ENCODE results near the gene ZFHX2.

ZFHX2 gene

GRCh38 chr14:23540141-23540469 lies 11.5 kb downstream of the ZFHX2 start:
- TF ChIP-seq YY1 (IDR thresholded peaks at IDR 0.05; ENCODE audit: low read depth) (no peak), EGR1 (IDR thresholded peaks at IDR 0.05) (no peak), TEAD4 (IDR thresholded peaks at IDR 0.05) (no peak), FOXM1 (IDR thresholded peaks at IDR 0.05; ENCODE audit: borderline replicate concordance, low read depth) (no peak), CEBPB (IDR thresholded peaks at IDR 0.05) (no peak), CREB1 (IDR thresholded peaks at IDR 0.05; ENCODE audit: low read depth) (no peak), RAD21 (IDR thresholded peaks at IDR 0.05; ENCODE audit: low read depth) (no peak), TAF1 (IDR thresholded peaks at IDR 0.05; ENCODE audit: low read depth) (no peak), ZBTB7A (IDR thresholded peaks at IDR 0.05; ENCODE audit: low read depth) (no peak), TCF12 (IDR thresholded peaks at IDR 0.05; ENCODE audit: low read depth) (no peak), NFIC (IDR thresholded peaks at IDR 0.05) (no peak), EP300 (IDR thresholded peaks at IDR 0.05; ENCODE audit: borderline replicate concordance) (no peak)
- TF ChIP-seq, protein P1, sequence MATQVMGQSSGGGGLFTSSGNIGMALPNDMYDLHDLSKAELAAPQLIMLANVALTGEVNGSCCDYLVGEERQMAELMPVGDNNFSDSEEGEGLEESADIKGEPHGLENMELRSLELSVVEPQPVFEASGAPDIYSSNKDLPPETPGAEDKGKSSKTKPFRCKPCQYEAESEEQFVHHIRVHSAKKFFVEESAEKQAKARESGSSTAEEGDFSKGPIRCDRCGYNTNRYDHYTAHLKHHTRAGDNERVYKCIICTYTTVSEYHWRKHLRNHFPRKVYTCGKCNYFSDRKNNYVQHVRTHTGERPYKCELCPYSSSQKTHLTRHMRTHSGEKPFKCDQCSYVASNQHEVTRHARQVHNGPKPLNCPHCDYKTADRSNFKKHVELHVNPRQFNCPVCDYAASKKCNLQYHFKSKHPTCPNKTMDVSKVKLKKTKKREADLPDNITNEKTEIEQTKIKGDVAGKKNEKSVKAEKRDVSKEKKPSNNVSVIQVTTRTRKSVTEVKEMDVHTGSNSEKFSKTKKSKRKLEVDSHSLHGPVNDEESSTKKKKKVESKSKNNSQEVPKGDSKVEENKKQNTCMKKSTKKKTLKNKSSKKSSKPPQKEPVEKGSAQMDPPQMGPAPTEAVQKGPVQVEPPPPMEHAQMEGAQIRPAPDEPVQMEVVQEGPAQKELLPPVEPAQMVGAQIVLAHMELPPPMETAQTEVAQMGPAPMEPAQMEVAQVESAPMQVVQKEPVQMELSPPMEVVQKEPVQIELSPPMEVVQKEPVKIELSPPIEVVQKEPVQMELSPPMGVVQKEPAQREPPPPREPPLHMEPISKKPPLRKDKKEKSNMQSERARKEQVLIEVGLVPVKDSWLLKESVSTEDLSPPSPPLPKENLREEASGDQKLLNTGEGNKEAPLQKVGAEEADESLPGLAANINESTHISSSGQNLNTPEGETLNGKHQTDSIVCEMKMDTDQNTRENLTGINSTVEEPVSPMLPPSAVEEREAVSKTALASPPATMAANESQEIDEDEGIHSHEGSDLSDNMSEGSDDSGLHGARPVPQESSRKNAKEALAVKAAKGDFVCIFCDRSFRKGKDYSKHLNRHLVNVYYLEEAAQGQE (IDR thresholded peaks at IDR 0.05; ENCODE audit: low read depth): no peak
- TF ChIP-seq, protein P2, sequence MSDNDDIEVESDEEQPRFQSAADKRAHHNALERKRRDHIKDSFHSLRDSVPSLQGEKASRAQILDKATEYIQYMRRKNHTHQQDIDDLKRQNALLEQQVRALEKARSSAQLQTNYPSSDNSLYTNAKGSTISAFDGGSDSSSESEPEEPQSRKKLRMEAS (IDR thresholded peaks at IDR 0.05): no peak
- TF ChIP-seq, protein P3, sequence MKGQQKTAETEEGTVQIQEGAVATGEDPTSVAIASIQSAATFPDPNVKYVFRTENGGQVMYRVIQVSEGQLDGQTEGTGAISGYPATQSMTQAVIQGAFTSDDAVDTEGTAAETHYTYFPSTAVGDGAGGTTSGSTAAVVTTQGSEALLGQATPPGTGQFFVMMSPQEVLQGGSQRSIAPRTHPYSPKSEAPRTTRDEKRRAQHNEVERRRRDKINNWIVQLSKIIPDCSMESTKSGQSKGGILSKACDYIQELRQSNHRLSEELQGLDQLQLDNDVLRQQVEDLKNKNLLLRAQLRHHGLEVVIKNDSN (IDR thresholded peaks at IDR 0.05): no peak

DNA sequence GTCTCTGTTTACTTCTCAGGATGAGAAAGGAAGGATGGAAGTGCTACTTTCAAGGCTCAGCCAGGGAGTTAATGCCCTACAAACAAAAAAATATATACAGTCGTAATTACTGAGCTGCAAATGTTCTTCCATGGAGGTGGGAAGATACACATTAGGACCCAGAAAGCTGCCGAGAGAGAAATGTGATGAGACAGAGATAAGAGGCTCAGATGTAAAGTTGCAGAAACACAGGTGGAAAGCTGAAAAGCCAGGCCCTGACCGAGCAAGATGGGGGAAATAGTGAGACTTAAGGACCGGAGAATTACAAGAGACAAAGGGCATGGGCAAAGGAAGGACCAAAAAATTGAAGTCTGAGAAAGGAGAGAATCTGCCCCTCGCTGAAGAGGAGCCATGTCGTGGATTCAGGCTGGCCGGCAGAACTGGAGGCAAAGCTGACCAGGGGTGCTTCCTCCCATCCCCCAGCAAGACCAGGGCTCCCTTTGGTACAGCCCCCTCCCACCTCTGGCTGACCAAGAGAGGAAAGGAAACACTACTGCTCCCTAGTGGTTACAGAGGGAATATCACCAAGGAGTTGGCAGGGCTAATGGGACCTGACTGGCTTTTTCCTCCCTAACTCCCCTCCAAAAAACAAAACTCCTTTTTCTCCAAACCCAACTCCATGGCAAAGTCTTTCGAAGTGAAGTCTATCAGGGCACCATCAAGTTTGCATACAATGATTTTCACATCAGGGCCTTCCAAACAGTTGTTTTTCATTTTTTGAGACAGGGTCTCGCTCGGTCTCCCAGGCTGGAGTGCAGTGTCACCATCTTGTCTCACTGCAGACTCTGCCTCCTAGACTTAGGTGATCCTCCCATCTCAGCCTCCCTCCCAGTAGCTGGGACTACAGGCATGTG lies 12.1 kb downstream of the ZFHX2 start:
- TF ChIP-seq, protein P3 (IDR thresholded peaks at IDR 0.05): no peak
- TF ChIP-seq RAD21 (IDR thresholded peaks at IDR 0.05; ENCODE audit: low read depth) (peak; percentile 58), ZBTB7A (IDR thresholded peaks at IDR 0.05; ENCODE audit: low read depth) (peak; percentile 76), EGR1 (IDR thresholded peaks at IDR 0.05) (no peak), EP300 (IDR thresholded peaks at IDR 0.05; ENCODE audit: borderline replicate concordance) (no peak), CREB1 (IDR thresholded peaks at IDR 0.05; ENCODE audit: low read depth) (no peak), TCF12 (IDR thresholded peaks at IDR 0.05; ENCODE audit: low read depth) (no peak)

DNA sequence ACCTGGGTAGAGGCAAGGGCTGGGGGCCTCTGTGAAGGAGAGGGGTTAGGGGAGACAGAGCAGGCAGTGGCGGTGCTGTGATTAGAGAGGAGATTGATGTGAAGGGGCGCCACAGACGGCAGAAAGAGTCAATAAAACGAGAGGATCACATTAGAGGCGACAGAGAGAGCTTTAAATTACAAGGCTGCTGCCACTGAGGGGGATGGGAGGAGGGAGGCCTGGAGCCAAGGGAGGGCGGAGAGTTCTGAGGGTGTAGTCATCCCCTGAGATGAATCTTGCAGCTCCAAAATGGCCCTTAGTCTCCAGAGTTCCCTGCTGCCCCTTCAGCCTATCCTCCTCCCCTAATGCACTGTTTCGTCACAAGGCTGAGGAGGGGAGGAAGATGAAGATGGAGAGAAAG lies 12.8 kb downstream of the ZFHX2 start:
- TF ChIP-seq, protein P1 (IDR thresholded peaks at IDR 0.05; ENCODE audit: low read depth): no peak
- TF ChIP-seq RAD21 (IDR thresholded peaks at IDR 0.05; ENCODE audit: low read depth) (no peak), FOXM1 (IDR thresholded peaks at IDR 0.05; ENCODE audit: borderline replicate concordance, low read depth) (no peak)

GRCh38 chr14:23538050-23538718 lies 13.4 kb downstream of the ZFHX2 start:
- TF ChIP-seq TCF12 (IDR thresholded peaks at IDR 0.05; ENCODE audit: low read depth): no peak
- no peak for TF ChIP-seq NFIC (IDR thresholded peaks at IDR 0.05)
- TF ChIP-seq, protein P1 (IDR thresholded peaks at IDR 0.05; ENCODE audit: low read depth): no peak
- TF ChIP-seq, protein P3 (IDR thresholded peaks at IDR 0.05): no peak
- no peak for TF ChIP-seq CEBPB (IDR thresholded peaks at IDR 0.05)
- TF ChIP-seq YY1 (IDR thresholded peaks at IDR 0.05; ENCODE audit: low read depth): no peak
